ENCODE data around the gene SMTN.

- TF ChIP-seq POLR2A (IDR thresholded peaks at IDR 0.05) (no peak), CTCF (IDR thresholded peaks at IDR 0.05) (no peak), POLR2AphosphoS5 (IDR thresholded peaks at IDR 0.05) (no peak)
Measured at GRCh38 chr22:31083923-31084810, 3.0 kb downstream of the SMTN start.

Measured in upper lobe of left lung (tissue), 4 donors.